Measurements from ENCODE around the gene VN1R5. TPM values are rescaled to one million over a fixed set of nuclear protein-coding genes. Genes with fewer than 3 reads are reported as not detected.

VN1R5 gene
- total RNA-seq, 2 donors from 2014 or later = 0.62 TPM; not detected in 1

DNA sequence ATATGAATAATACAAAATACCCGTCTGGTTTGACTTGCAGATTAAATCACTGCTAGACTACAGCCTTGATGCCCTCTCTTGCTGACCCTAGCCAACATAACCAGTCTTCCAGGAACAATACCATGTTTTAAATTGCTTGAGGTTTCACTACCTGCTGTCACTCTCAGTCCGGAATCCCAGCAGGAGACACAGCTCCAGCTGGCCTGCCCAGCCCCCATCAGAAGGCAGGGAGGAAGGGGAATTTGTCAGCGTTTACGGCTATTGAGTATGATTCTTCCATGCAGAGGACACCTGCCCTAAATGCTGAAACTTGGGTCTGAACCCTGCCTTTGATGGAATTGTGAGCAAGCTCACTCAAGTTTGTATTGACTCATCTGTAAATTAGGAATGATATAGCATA is 42.8 kb downstream of the VN1R5 start:
- H3K27ac ChIP-seq = no peak overlapping the region
- H3K4me3 ChIP-seq = no peak overlapping the region
- DNase-seq (ENCODE audit: low spot score) = no peak
- no peaks in the 10 kb centered on the region for H3K4me1 ChIP-seq (replicated peaks)
- H3K9me3 ChIP-seq = no peaks in the 10 kb centered on the region
- 71% methylated on average over 4 of the region's 4 CpGs for WGBS
- H3K27me3 ChIP-seq (replicated peaks; ENCODE audit: insufficient read depth) = no peaks in the 10 kb centered on the region
- intact Hi-C loops (cut with DNase I) = no loop called here
- peaks cover 0 to 5% of the 10 kb centered on the region in 2 donors for H3K36me3 ChIP-seq
- no peak for TF ChIP-seq POLR2A (IDR thresholded peaks at IDR 0.05)
- TF ChIP-seq POLR2AphosphoS5 (IDR thresholded peaks at IDR 0.05) = no peak
- TF ChIP-seq CTCF (IDR thresholded peaks at IDR 0.05) = no peak

DNA sequence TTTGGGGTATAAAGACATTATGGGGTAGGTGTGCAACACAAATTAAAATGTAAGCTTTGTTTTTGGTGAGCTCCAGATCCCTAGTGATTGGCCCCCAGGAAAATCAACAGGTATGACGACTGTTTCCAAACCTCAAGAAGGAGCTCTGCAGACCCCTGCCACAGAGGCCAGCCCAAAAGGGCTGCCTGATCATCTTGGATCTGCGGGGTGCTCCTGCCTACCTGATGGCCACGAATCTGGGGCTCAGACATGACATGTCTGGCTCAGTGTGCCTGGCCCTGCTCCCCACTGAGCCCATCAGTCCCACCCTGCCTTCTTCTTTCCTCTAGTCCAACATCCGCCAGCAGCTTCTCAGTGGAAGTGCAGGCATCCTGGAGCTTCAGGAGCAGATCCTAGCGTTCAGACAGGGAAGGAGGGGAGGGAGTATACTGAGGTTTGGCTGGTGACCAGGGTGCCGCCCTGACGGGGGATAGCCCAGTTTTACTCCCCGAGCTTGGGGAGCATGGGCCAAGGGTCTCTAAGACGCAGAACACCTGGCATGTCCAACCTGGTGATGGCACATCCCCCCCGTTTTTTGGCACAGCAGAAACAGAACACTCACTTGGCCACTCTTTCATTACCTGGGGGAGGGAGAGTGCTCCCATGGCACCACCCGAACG is 44.0 kb downstream of the VN1R5 start:
- WGBS = 86% methylated on average over 12 of the region's 12 CpGs
- DNase-seq (ENCODE audit: low spot score) = no peak
- TF ChIP-seq POLR2A (IDR thresholded peaks at IDR 0.05) = no peak
- TF ChIP-seq POLR2AphosphoS5 (IDR thresholded peaks at IDR 0.05) = no peak
- TF ChIP-seq CTCF (IDR thresholded peaks at IDR 0.05) = no peak
- no peaks in the 10 kb centered on the region for H3K9me3 ChIP-seq
- no peak overlapping the region for H3K4me3 ChIP-seq
- intact Hi-C loops (cut with DNase I) = no loop called here
- peaks cover 0 to 5% of the 10 kb centered on the region in 2 donors for H3K36me3 ChIP-seq
- no peaks in the 10 kb centered on the region for H3K4me1 ChIP-seq (replicated peaks)
- H3K27ac ChIP-seq = no peak overlapping the region
- H3K27me3 ChIP-seq (replicated peaks; ENCODE audit: insufficient read depth) = no peaks in the 10 kb centered on the region

DNA sequence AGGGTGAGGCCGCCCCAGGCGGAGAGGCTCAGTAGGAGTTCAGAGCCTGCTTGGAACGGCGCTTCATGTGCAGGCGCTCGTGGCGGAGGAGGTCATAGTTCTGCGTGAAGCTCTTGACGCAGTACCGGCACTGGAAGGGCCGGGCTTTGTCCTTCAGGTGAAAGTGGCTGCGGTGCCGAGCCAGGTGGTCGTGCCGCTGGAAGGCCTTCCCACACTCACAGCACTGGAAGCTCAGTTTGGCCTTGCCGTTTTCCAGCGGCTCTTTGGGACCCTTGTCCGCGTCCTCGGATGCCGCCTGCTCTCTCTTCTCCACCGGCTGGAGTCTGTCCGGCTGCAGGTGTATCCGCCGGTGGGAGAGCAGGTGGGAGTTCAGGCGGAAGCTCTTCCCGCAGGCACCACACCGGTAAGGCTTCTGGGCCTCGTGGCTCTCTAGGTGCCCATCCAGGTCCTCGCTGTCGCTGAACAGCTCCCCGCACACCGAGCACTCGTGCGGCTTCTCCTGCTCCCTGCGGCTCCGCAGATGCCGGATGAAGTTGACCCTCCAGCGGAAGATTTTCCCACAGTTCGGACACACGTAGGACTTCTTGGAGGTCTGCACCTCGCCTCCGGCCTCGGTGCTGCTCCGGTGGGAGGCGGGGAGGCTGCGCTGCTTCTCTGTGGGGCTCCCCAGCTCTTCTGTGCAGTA is 44.8 kb downstream of the VN1R5 start:
- Histone ChIP-seq H3K4me3 (no peak overlapping the region), H3K27ac (no peak overlapping the region), H3K9me3 (no peaks in the 10 kb centered on the region), H3K27me3 (replicated peaks; ENCODE audit: insufficient read depth) (no peaks in the 10 kb centered on the region), H3K36me3 (peaks cover 0 to 5% of the 10 kb centered on the region in 2 donors), H3K4me1 (replicated peaks) (no peaks in the 10 kb centered on the region)
- TF ChIP-seq CTCF (IDR thresholded peaks at IDR 0.05) = no peak
- no peak for TF ChIP-seq POLR2A (IDR thresholded peaks at IDR 0.05)
- no peak for TF ChIP-seq POLR2AphosphoS5 (IDR thresholded peaks at IDR 0.05)
- 95% methylated on average over 46 of the region's 47 CpGs for WGBS
- intact Hi-C loops (cut with DNase I) = no loop called here
- no peak for DNase-seq (ENCODE audit: low spot score)

GRCh38 chr1:247301176-247301540 is 45.3 kb downstream of the VN1R5 start:
- Histone ChIP-seq H3K27me3 (replicated peaks; ENCODE audit: insufficient read depth) (no peaks in the 10 kb centered on the region), H3K4me1 (replicated peaks) (no peaks in the 10 kb centered on the region), H3K4me3 (no peak overlapping the region), H3K9me3 (no peaks in the 10 kb centered on the region), H3K36me3 (peaks cover 0 to 5% of the 10 kb centered on the region in 2 donors), H3K27ac (no peak overlapping the region)
- no peak for DNase-seq (ENCODE audit: low spot score)
- 96% methylated on average over 17 of the region's 17 CpGs for WGBS
- intact Hi-C loops (cut with DNase I) = no loop called here
- TF ChIP-seq POLR2AphosphoS5 (IDR thresholded peaks at IDR 0.05) (no peak), POLR2A (IDR thresholded peaks at IDR 0.05) (no peak), CTCF (IDR thresholded peaks at IDR 0.05) (no peak)

DNA sequence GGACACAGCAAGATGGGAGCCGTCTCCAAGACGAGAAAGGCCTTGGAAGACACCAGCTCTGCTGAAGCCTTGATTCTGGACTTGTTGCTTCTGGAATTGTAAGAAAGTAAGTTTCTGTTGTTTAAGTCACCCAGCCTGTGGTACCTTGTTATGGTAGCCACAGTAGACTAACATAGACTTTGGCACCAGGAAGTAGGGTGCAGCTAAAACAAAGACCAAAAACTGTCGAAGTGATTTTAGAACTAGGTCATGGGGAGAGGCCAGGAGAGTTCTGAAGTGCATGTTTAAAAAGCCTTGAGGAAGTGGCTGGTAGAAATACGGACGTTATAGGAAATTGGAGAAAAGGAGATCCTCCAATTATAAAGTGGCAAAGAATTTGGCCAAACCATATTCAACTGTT is 47.3 kb downstream of the VN1R5 start:
- no peak for DNase-seq (ENCODE audit: low spot score)
- H3K9me3 ChIP-seq = no peaks in the 10 kb centered on the region
- TF ChIP-seq POLR2A (IDR thresholded peaks at IDR 0.05) (no peak), POLR2AphosphoS5 (IDR thresholded peaks at IDR 0.05) (no peak), CTCF (IDR thresholded peaks at IDR 0.05) (no peak)
- H3K4me3 ChIP-seq = no peak overlapping the region
- H3K27ac ChIP-seq = no peak overlapping the region
- H3K36me3 ChIP-seq = peaks cover 0 to 8% of the 10 kb centered on the region in 2 donors
- intact Hi-C loops (cut with DNase I) = no loop called here
- H3K27me3 ChIP-seq (replicated peaks; ENCODE audit: insufficient read depth) = no peaks in the 10 kb centered on the region
- WGBS = 92% methylated on average over 5 of the region's 5 CpGs
- H3K4me1 ChIP-seq (replicated peaks) = no peaks in the 10 kb centered on the region
